Stimulated activated CD4-positive, alpha-beta T cell treated with anti-CD3 and anti-CD28 coated beads, Interleukin-12 subunit alpha, Interleukin-12 subunit beta, amount 100 ng/mL, for 24 hours (primary cell): Measurements from ENCODE around the gene MRGPRG.

Experiments used
- DNase-seq, 2 experiments: peaks; one replicate each; pipeline ENCODE4 v3.0.0-alpha.2; 2020; ENCODE audit warnings: low read depth in 2 of 2

The MRGPRG gene

GRCh38 chr11:3225826-3226750 is 7.5 kb upstream of the MRGPRG start:
- no peak for DNase-seq

- no peak for DNase-seq
These were observed 6.6 kb upstream of the MRGPRG start for GRCh38 chr11:3225159-3225758.

GRCh38 chr11:3224401-3225057 is 5.9 kb upstream of the MRGPRG start:
- no peak for DNase-seq

- no peak for DNase-seq
These were observed 5.3 kb upstream of the MRGPRG start for GRCh38 chr11:3223932-3224381.

- no peak for DNase-seq
These were observed 4.6 kb upstream of the MRGPRG start for GRCh38 chr11:3222941-3223915.

- no peak for DNase-seq
These were observed 3.6 kb upstream of the MRGPRG start for GRCh38 chr11:3222003-3222855.

- DNase-seq: no peak
These were observed 2.9 kb upstream of the MRGPRG start for GRCh38 chr11:3221408-3222002.

GRCh38 chr11:3220521-3221407 is 2.2 kb upstream of the MRGPRG start:
- no peak for DNase-seq

- DNase-seq: no peak
These were observed 1.5 kb upstream of the MRGPRG start for GRCh38 chr11:3220101-3220500.

GRCh38 chr11:3219281-3219892 is 774 bp upstream of the MRGPRG start:
- DNase-seq: no peak

GRCh38 chr11:3217818-3218482 is 663 bp downstream of the MRGPRG start:
- DNase-seq: no peak

- DNase-seq: no peak
These were observed 2.5 kb downstream of the MRGPRG start for GRCh38 chr11:3216027-3216525.

GRCh38 chr11:3215346-3216026 is 3.1 kb downstream of the MRGPRG start:
- DNase-seq: no peak

GRCh38 chr11:3214420-3214699 is 4.3 kb downstream of the MRGPRG start:
- DNase-seq: no peak

GRCh38 chr11:3213659-3214419 is 4.8 kb downstream of the MRGPRG start:
- no peak for DNase-seq

- DNase-seq: no peak
These were observed 10.3 kb downstream of the MRGPRG start for GRCh38 chr11:3208272-3208671.
